Measurements from ENCODE around the gene MARCHF6. TPM values are rescaled to one million over a fixed set of nuclear protein-coding genes. Genes with fewer than 3 reads are reported as not detected.

Gene MARCHF6
- total and polyA plus RNA-seq, 2 experiments from 2014 or later = 70.8 to 77.5 TPM

- Histone ChIP-seq H2AFZ (no peak overlapping the region), H3K36me3 (ENCODE audit: insufficient read depth) (no peaks in the 10 kb centered on the region), H3K4me3 (no peak overlapping the region), H4K20me1 (replicated peaks; ENCODE audit: insufficient read depth) (no peaks in the 10 kb centered on the region), H3K79me2 (replicated peaks; ENCODE audit: insufficient read depth) (no peaks in the 10 kb centered on the region), H3K27me3 (ENCODE audit: insufficient read depth) (no peaks in the 10 kb centered on the region), H3F3A (replicated peaks; ENCODE audit: low read depth) (no peaks in the 10 kb centered on the region), H3K27ac (ENCODE audit: low read depth) (no peak overlapping the region), H3K9me2 (ENCODE audit: insufficient read depth) (no peaks in the 10 kb centered on the region), H3K4me2 (no peak overlapping the region), H3K4me1 (ENCODE audit: insufficient read depth) (0 out of 2 replicates have a peak, but pooled peaks cover 3% of the 10 kb centered on the region)
- H3K27ac Mint-ChIP-seq = no peak overlapping the region
- 0 out of 3 replicates have a peak, but pooled peaks cover 4% of the 10 kb centered on the region for H3K36me3 Mint-ChIP-seq (ENCODE audit: low read depth)
- no peak overlapping the region for H3K4me3 Mint-ChIP-seq
- peaks cover 16% of the 10 kb centered on the region for H3K27me3 Mint-ChIP-seq (ENCODE audit: insufficient read depth, low read depth, poor library complexity)
- no peak for TF ChIP-seq EZH2phosphoT487 (IDR thresholded peaks at IDR 0.05; ENCODE audit: unreplicated experiment)
- TF ChIP-seq CREB1 (CRISPR knock-in tag; IDR thresholded peaks at IDR 0.05; ENCODE audit: low read depth) = no peak
- no peak for TF ChIP-seq ETS1 (IDR thresholded peaks at IDR 0.05)
- TF ChIP-seq EZH2 (IDR thresholded peaks at IDR 0.05; ENCODE audit: low read depth, unreplicated experiment) = no peak
- TF ChIP-seq CTCF (conservative IDR thresholded peaks at IDR 0.05; ENCODE audit: low read depth in 2 of 2) = no peak
- no peak for TF ChIP-seq ZNF331 (CRISPR knock-in tag; IDR thresholded peaks at IDR 0.05; ENCODE audit: low read depth)
- no peak for TF ChIP-seq NANOG (IDR thresholded peaks at IDR 0.05; ENCODE audit: borderline replicate concordance)
- no peak for TF ChIP-seq STAT1 (IDR thresholded peaks at IDR 0.05; ENCODE audit: unreplicated experiment)
- TF ChIP-seq POLR2AphosphoS5 (IDR thresholded peaks at IDR 0.05; ENCODE audit: low read depth) = no peak
- TF ChIP-seq ZNF114 (CRISPR knock-in tag; IDR thresholded peaks at IDR 0.05) = no peak
- TF ChIP-seq ZNF462 (CRISPR knock-in tag; IDR thresholded peaks at IDR 0.05) = no peak
- H3K9me3 Mint-ChIP-seq = peaks cover 4% of the 10 kb centered on the region; the same call in 1 of the 3 replicates
- ATAC-seq (no peak), DNase-seq (ENCODE audit: low spot score) (no peak)
- H3K4me1 Mint-ChIP-seq = peaks cover 9% of the 10 kb centered on the region
These were observed 38.3 kb upstream of the MARCHF6 start for GRCh38 chr5:10315201-10315600.

Measured in GM23338 (cell line).